Adrenal gland (tissue), 12 donors: ENCODE measurements around the gene RPS6KA2. TPM values are rescaled to one million over a fixed set of nuclear protein-coding genes. Genes with fewer than 3 reads are reported as not detected.
A peak's percentile ranks its signal among the peaks of the same experiment; 100 is the strongest.

Experiments
- DNase-seq, 7 donors: peaks; one replicate each; pipeline ENCODE4 v3.0.0-alpha.2; 2019 to 2020
- H3K27ac ChIP-seq, 5 donors: fragments of 200-600 bp; sonication (generic) in 4 of 5; 1 replicate in 3 of 5; 2 replicates in 2 of 5; pipeline versions ENCODE4 v1.5.1 to v1.8.0; 2016 to 2020; ENCODE audit warnings: mild to moderate bottlenecking in 1 of 5
- H3K27me3 ChIP-seq: fragments of 200-600 bp; 2 replicates; pipeline ENCODE4 v1.8.0; 2021
- H3K36me3 ChIP-seq, 2 donors: fragments of 200-600 bp; replicated peaks in 1 of 2; 1 replicate in 1 of 2; 2 replicates in 1 of 2; pipeline versions ENCODE4 v1.5.1 to v1.8.0; 2018 to 2022
- H3K4me1 ChIP-seq, 2 donors: fragments of 200-600 bp; replicated peaks in 1 of 2; 1 replicate in 1 of 2; 2 replicates in 1 of 2; pipeline versions ENCODE4 v1.5.1 to v1.8.0; 2018 to 2021
- H3K4me3 ChIP-seq, 4 donors: fragments of 200-600 bp; sonication (generic) in 3 of 4; one replicate each; pipeline ENCODE4 v1.5.1; 2016 to 2018
- H3K9me3 ChIP-seq, 3 donors: fragments of 200-600 bp; sonication (generic) in 1 of 3; replicated peaks in 1 of 3; 1 replicate in 2 of 3; 2 replicates in 1 of 3; pipeline versions ENCODE4 v1.5.1 to v1.8.0; 2016 to 2021
- POLR2A ChIP-seq, 2 donors: fragments of 450-650 bp; IDR thresholded peaks; one replicate each; pipeline ENCODE4 v1.6.1; 2017; ENCODE audit warnings: antibody characterized with exemption in 2 of 2, mild to moderate bottlenecking in 2 of 2, moderate library complexity in 1 of 2
- WGBS, 4 donors: extraction: QIAGEN DNeasy Blood & Tissue Kit in 2 of 4; methylation state at CpG; one replicate each; pipeline versions ENCODE4 v1.1.5 to v1.1.7; 2013 to 2017; 5-methylcytosine and 5-hydroxymethylcytosine counted together
- intact Hi-C, 2 donors: fragments of 100-400 bp; cut with DNase I; formaldehyde crosslinking; loops; one replicate each; pipeline versions ENCODE4 v1.14.1 to v1.15.0; 2022 to 2023
- polyA plus RNA-seq, 3 donors: library from polyadenylated mRNA; stranded (reverse); fragments of 200-250 nt in 2 of 3; fragments of 350-450 nt in 1 of 3; fragmentation: Illumina TruSeq in 1 of 3; extraction: RNeasy Lipid Tissue Mini Kit (QIAGEN cat#74804) in 1 of 3; gene quantifications; one replicate each; pipeline ENCODE4 v1.2.3, GENCODE V29; 2013 to 2014
- total RNA-seq, 9 donors: library from RNA; depleted of rRNA in 4 of 9; stranded (reverse); fragments of >200 nt in 4 of 9; fragments of 120-200 nt in 1 of 9; fragmentation: NEBNext Ultra II Directional in 1 of 9; extraction: Animal tissue kit (Norgen Biotek cat#: 25700) in 1 of 9; gene quantifications; one replicate each; pipeline versions ENCODE4 v1.1.0 to v1.2.4, GENCODE V29; 2013 to 2023
- TF ChIP-seq, protein P1 (sequence below), 6 experiments: fragments of 450-650 bp in 4 of 6; fragments of 200-600 bp in 2 of 6; sonication (generic) in 1 of 6; IDR thresholded peaks; 1 replicate in 5 of 6; 2 replicates in 1 of 6; pipeline versions ENCODE4 v1.5.1 to v1.8.0; 2016 to 2021; ENCODE audit warnings: antibody characterized with exemption in 6 of 6, mild to moderate bottlenecking in 2 of 6, moderate library complexity in 1 of 6
- donor health status: healthy with polysubstance abuse.
- donor health status: Bipolar disorder and iron deficiency.
- donor health status: DM: yes; HTN: yes; CAD: no.
- donor health status: DM: no; HTN: no; CAD: no.
- donor health status: DM: no; HTN: no; CAD: no.
- donor health status: DM: yes; HTN: yes; CAD: no.

Gene RPS6KA2
- total and polyA plus RNA-seq, 12 donors = 7.0 to 40.4 (median 26.2) TPM

DNA sequence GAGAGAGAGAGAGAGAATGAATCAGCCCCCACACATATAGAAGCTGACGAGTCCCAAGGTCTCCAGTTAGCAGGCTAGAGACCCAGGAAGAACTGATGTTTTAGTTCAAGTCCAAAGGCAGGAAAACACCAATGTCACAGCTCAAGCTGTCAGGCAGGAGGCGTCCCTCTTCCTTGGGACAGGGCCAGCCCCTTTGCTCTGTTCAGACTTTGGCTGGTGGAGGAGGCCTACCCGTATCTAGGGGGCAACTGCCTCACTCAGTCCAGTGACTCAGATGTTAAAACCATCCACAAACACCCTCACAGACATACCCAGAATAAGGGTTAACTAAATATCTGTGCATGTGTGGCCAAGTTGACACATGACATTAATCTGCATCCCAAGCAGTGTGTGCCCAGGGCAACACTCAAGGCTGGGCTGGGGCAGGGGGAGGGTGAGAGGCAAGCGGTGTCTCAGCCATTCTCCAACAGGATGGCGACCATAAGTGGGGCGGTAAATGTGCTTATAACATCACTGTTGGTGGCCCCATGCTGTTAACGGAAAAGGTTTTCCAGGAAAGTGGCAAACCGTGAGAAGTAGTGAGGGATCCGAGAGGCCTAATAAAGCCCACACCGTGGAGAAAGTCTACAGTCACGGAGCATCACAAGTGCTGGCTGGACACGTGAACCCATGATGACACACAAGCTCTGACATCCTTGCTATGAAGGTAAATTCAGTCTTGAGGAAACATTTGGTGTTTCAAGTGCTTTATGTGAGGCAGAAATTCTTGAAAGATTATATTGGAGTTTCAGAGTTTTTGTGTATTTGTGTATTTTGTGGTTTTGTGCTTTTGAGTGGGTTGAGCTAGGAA is 68.7 kb downstream of the RPS6KA2 start:
- no peaks in the 10 kb centered on the region for H3K9me3 ChIP-seq
- peaks cover 5 to 6% of the 10 kb centered on the region in 2 donors for H3K4me1 ChIP-seq
- intact Hi-C loops = no loop called here
- no peak for TF ChIP-seq POLR2A (IDR thresholded peaks at IDR 0.05)
- TF ChIP-seq, protein P1, sequence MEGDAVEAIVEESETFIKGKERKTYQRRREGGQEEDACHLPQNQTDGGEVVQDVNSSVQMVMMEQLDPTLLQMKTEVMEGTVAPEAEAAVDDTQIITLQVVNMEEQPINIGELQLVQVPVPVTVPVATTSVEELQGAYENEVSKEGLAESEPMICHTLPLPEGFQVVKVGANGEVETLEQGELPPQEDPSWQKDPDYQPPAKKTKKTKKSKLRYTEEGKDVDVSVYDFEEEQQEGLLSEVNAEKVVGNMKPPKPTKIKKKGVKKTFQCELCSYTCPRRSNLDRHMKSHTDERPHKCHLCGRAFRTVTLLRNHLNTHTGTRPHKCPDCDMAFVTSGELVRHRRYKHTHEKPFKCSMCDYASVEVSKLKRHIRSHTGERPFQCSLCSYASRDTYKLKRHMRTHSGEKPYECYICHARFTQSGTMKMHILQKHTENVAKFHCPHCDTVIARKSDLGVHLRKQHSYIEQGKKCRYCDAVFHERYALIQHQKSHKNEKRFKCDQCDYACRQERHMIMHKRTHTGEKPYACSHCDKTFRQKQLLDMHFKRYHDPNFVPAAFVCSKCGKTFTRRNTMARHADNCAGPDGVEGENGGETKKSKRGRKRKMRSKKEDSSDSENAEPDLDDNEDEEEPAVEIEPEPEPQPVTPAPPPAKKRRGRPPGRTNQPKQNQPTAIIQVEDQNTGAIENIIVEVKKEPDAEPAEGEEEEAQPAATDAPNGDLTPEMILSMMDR (IDR thresholded peaks at IDR 0.05) = no peak
- no peaks in the 10 kb centered on the region for H3K36me3 ChIP-seq
- no peak overlapping the region for H3K4me3 ChIP-seq
- DNase-seq = no peak
- H3K27ac ChIP-seq = no peak overlapping the region
- H3K27me3 ChIP-seq = no peaks in the 10 kb centered on the region
- WGBS, 4 donors = 92 to 95% (median 95%) methylated on average over 12 of the region's 12 CpGs

GRCh38 chr6:166556863-166557322 is 70.2 kb downstream of the RPS6KA2 start:
- H3K9me3 ChIP-seq = no peaks in the 10 kb centered on the region
- H3K36me3 ChIP-seq = no peaks in the 10 kb centered on the region
- peaks cover 5 to 6% of the 10 kb centered on the region in 2 donors for H3K4me1 ChIP-seq
- no peak overlapping the region for H3K4me3 ChIP-seq
- TF ChIP-seq, protein P1 (IDR thresholded peaks at IDR 0.05) = no peak
- TF ChIP-seq POLR2A (IDR thresholded peaks at IDR 0.05) = peak in 1 of 2 donors; percentile 30
- DNase-seq = peak; percentile 71 to 95 (median 93)
- H3K27ac ChIP-seq = peak overlapping the region in 3 of 5 donors; percentile 39 to 69 (median 53)
- no peaks in the 10 kb centered on the region for H3K27me3 ChIP-seq
- intact Hi-C loops = no loop called here
- WGBS, 4 donors = 17 to 77% (median 56%) methylated on average over 9 to 16 of the region's 16 CpGs

GRCh38 chr6:166556336-166556735 is 70.7 kb downstream of the RPS6KA2 start:
- peak overlapping the region in 2 of 5 donors; percentile 53 to 61 for H3K27ac ChIP-seq
- no peak for DNase-seq
- TF ChIP-seq POLR2A (IDR thresholded peaks at IDR 0.05) = no peak
- TF ChIP-seq, protein P1 (IDR thresholded peaks at IDR 0.05) = no peak
- intact Hi-C loops = no loop called here
- no peaks in the 10 kb centered on the region for H3K27me3 ChIP-seq
- H3K9me3 ChIP-seq = no peaks in the 10 kb centered on the region
- peaks cover 5 to 6% of the 10 kb centered on the region in 2 donors for H3K4me1 ChIP-seq
- no peak overlapping the region for H3K4me3 ChIP-seq
- no peaks in the 10 kb centered on the region for H3K36me3 ChIP-seq

DNA sequence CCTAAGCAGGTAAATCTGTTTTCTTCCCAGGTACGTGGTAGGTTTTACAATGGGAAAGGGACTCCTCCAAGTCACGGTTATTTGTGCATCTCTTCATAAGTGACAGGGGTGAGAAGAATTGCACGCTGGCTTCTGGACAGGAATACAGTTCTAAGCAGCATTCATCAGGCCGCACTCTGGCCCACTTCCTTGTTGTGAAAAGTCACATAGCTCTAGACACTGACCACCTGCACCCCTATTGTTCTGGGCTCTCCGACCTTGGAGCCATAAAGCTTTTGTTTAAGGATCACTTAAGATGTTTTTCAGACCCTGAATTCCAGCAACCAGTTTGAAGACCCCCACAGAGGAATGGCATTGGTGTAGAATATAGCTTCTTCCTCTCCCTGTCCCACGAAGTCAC is 72.0 kb downstream of the RPS6KA2 start:
- WGBS, 4 donors = 84 to 91% (median 88%) methylated on average over 6 of the region's 6 CpGs
- intact Hi-C loops = no loop called here
- H3K27ac ChIP-seq = peak overlapping the region in 1 of 5 donors; percentile 36

More for the DNA sequence above, 72.0 kb downstream of the RPS6KA2 start:
- TF ChIP-seq, protein P1 (IDR thresholded peaks at IDR 0.05) = no peak
- H3K4me1 ChIP-seq = peaks cover 5 to 6% of the 10 kb centered on the region in 2 donors
- no peak for DNase-seq
- no peak overlapping the region for H3K4me3 ChIP-seq
- no peaks in the 10 kb centered on the region for H3K27me3 ChIP-seq
- H3K36me3 ChIP-seq = no peaks in the 10 kb centered on the region
- no peaks in the 10 kb centered on the region for H3K9me3 ChIP-seq
